Tibial nerve (tissue), 4 donors: ENCODE measurements around the gene ECD. TPM values are rescaled to one million over a fixed set of nuclear protein-coding genes. Genes with fewer than 3 reads are reported as not detected.

Source experiments
- DNase-seq, 2 donors: peaks; one replicate each; pipeline ENCODE4 v3.0.0-alpha.2; 2019; ENCODE audit warnings: low spot score in 2 of 2
- H3K27ac ChIP-seq, 4 donors: fragments of 200-600 bp; sonication (generic) in 3 of 4; one replicate each; pipeline ENCODE4 v1.5.1; 2017 to 2019; ENCODE audit warnings: mild to moderate bottlenecking in 1 of 4
- H3K27me3 ChIP-seq, 2 donors: fragments of 200-600 bp; sonication (generic) in 1 of 2; one replicate each; pipeline versions ENCODE4 v1.5.1 to v1.6.0; 2017 to 2019
- H3K36me3 ChIP-seq, 3 donors: fragments of 200-600 bp; sonication (generic); one replicate each; pipeline ENCODE4 v1.5.1; 2018 to 2019
- H3K4me1 ChIP-seq, 4 donors: fragments of 200-600 bp; sonication (generic) in 3 of 4; one replicate each; pipeline ENCODE4 v1.5.1; 2017 to 2019
- H3K4me3 ChIP-seq, 4 donors: fragments of 200-600 bp; sonication (generic) in 3 of 4; one replicate each; pipeline ENCODE4 v1.5.1; 2017 to 2019; ENCODE audit warnings: mild to moderate bottlenecking in 1 of 4, moderate library complexity in 1 of 4
- H3K9me3 ChIP-seq, 4 donors: fragments of 200-600 bp; sonication (generic) in 3 of 4; one replicate each; pipeline ENCODE4 v1.5.1; 2017 to 2019
- EP300 ChIP-seq, 2 donors: sonication (generic); formaldehyde crosslinking; IDR thresholded peaks; one replicate each; pipeline ENCODE4 v1.6.1; 2017; ENCODE audit warnings: antibody characterized with exemption in 2 of 2, mild to moderate bottlenecking in 1 of 2
- POLR2A ChIP-seq, 2 donors: fragments of 450-650 bp; IDR thresholded peaks; one replicate each; pipeline ENCODE4 v1.6.1; 2017; ENCODE audit warnings: antibody characterized with exemption in 2 of 2, mild to moderate bottlenecking in 2 of 2, moderate library complexity in 2 of 2
- WGBS, 2 donors: methylation state at CpG; one replicate each; pipeline ENCODE4 v1.1.5; 2018; 5-methylcytosine and 5-hydroxymethylcytosine counted together
- total RNA-seq, 4 donors: library from RNA; depleted of rRNA; stranded (reverse); fragments of >200 nt; gene quantifications; one replicate each; pipeline ENCODE4 v1.1.0, GENCODE V29; 2016
- TF ChIP-seq, protein P1 (sequence below), 5 experiments: fragments of 200-600 bp in 3 of 5; fragments of 450-650 bp in 2 of 5; sonication (generic) in 3 of 5; IDR thresholded peaks; one replicate each; pipeline ENCODE4 v1.5.1; 2016 to 2019; ENCODE audit warnings: antibody characterized with exemption in 5 of 5, mild to moderate bottlenecking in 3 of 5, moderate library complexity in 2 of 5

ECD gene
- total RNA-seq, 4 donors from 2014 or later: 28.2 to 40.8 (median 29.7) TPM

DNA sequence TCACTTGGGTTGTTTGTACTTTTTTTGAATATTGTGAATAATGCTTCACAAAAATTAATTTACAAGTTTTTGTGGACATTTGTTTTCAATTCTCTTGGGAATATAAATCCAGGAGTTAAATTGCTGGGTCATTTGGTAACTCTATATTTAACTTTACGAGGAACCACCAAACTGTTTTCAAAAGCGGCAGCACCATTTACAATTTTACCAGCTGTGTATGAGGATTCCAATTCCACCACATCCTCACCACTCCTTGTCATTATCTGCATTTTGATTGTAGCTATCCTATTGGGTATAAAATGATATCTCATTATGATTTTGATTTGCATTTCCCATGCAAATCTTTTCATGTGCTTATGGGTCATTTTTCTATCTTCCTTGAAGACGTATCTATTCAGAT, 61.5 kb downstream of the ECD start:
- Histone ChIP-seq H3K4me3 (no peak overlapping the region), H3K36me3 (peaks cover 0 to 9% (median 0%) of the 10 kb centered on the region in 3 donors), H3K27me3 (no peaks in the 10 kb centered on the region), H3K4me1 (peaks cover 0 to 6% (median 0%) of the 10 kb centered on the region in 4 donors), H3K27ac (no peak overlapping the region), H3K9me3 (no peaks in the 10 kb centered on the region)
- no peak for DNase-seq
- whole genome bisulfite sequencing, 2 donors: 89 to 94% methylated on average over 3 of the region's 3 CpGs
- TF ChIP-seq, protein P1, sequence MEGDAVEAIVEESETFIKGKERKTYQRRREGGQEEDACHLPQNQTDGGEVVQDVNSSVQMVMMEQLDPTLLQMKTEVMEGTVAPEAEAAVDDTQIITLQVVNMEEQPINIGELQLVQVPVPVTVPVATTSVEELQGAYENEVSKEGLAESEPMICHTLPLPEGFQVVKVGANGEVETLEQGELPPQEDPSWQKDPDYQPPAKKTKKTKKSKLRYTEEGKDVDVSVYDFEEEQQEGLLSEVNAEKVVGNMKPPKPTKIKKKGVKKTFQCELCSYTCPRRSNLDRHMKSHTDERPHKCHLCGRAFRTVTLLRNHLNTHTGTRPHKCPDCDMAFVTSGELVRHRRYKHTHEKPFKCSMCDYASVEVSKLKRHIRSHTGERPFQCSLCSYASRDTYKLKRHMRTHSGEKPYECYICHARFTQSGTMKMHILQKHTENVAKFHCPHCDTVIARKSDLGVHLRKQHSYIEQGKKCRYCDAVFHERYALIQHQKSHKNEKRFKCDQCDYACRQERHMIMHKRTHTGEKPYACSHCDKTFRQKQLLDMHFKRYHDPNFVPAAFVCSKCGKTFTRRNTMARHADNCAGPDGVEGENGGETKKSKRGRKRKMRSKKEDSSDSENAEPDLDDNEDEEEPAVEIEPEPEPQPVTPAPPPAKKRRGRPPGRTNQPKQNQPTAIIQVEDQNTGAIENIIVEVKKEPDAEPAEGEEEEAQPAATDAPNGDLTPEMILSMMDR (IDR thresholded peaks at IDR 0.05): no peak
- TF ChIP-seq POLR2A (IDR thresholded peaks at IDR 0.05) (no peak), EP300 (IDR thresholded peaks at IDR 0.05) (no peak)

DNA sequence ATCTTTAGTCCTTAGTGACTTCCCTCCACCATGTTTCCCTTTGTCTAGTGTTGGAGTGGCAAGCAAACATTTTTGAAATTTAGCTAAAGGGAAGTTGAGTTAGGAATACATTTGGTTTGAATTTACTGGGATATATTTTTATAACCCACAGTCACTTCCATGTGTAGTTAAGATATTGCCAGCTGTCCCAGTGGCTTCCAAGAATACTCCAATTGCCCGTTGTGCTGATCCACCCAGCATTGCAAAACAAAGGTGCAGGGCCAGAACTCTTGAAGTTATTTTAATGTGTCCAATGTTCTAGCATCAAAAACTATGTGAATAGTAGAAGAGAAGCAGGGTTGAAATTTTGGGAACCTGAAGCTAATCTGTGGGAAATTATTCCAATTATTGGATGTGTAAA, 68.7 kb downstream of the ECD start:
- H3K27me3 ChIP-seq: no peaks in the 10 kb centered on the region
- H3K9me3 ChIP-seq: no peaks in the 10 kb centered on the region
- H3K4me3 ChIP-seq: no peak overlapping the region
- H3K4me1 ChIP-seq: peaks cover 0 to 15% (median 8%) of the 10 kb centered on the region in 4 donors
- WGBS, 2 donors: 62 to 65% methylated on average over 1 of the region's 1 CpG
- H3K27ac ChIP-seq: no peak overlapping the region
- no peak for TF ChIP-seq POLR2A (IDR thresholded peaks at IDR 0.05)
- TF ChIP-seq, protein P1 (IDR thresholded peaks at IDR 0.05): no peak
- no peak for TF ChIP-seq EP300 (IDR thresholded peaks at IDR 0.05)
- DNase-seq: peak in 1 of 2 donors; percentile 24
- peaks cover 0 to 20% (median 0%) of the 10 kb centered on the region in 3 donors for H3K36me3 ChIP-seq

DNA sequence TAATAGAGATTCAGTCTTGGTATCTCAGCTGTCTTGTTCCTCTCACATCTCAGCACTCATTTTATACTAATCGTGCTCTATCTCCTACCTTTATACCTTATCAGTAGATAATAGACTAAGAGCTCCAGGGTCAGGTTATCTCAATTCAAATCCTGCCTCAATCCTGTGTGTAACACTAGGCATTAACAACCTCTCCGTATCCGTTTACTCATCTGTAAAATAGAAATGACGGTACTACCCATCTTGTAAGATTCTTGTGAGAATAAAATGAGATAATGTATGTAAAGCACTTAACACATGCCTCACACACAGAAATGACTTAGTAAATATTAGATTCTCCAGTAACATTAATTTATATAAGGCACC, 70.5 kb downstream of the ECD start:
- peaks cover 0 to 11% (median 0%) of the 10 kb centered on the region in 3 donors for H3K36me3 ChIP-seq
- TF ChIP-seq POLR2A (IDR thresholded peaks at IDR 0.05): no peak
- TF ChIP-seq EP300 (IDR thresholded peaks at IDR 0.05): no peak
- peak overlapping the region; percentile 88 to 99 (median 98) for H3K27ac ChIP-seq
- no peaks in the 10 kb centered on the region for H3K9me3 ChIP-seq
- no peak for DNase-seq
- peaks cover 0 to 24% (median 8%) of the 10 kb centered on the region in 4 donors for H3K4me1 ChIP-seq
- WGBS, 2 donors: 48 to 52% methylated on average over 4 of the region's 4 CpGs
- H3K4me3 ChIP-seq: peak overlapping the region; percentile 68 to 96 (median 84)
- no peaks in the 10 kb centered on the region for H3K27me3 ChIP-seq

DNA sequence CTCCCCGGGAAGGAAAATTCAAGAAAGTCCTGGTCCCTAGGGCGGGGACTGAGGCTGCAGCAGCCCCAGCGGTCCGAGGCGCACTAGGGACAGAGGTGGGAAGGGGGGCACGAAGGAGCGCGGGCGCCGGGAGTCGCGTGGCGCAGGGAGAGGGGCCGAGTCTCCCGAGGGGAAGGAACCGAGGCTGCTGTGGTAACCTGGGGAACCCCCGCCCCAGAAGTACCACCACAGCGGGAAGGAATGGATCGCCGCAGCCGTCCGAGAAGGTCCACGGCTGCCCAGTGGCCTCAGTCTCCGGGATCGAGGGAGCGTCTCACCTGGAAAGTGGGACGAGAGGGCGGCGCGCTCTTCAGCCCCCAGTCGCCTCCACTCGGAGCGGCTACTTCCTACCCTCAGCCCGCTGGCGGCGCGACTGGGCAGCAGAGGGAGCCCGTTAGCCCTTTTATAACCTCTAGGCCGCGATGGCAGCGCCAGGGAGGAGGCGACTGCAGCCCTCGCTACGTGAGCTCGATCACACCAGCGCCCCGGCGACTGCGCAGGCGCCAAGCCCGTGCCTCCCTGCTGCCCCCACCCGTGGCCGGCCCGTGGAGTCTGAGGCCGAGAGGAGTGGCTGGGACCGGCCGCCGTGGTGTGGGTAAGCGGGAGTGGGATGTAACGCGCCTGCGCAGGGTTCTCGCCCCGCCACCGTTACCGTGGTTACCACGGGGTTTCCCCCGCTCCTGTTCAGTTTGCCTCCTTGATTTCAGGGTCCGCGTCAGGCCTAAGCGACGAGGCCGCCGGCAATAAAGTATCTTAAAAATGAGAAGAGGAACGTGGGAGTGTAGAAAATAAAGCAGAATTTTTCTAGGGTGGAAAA, 71.1 kb downstream of the ECD start, which contains the start of gene P4HA1:
Gene P4HA1 (minus strand): TSS at position 418 of the 856 bp plus-strand sequence. CDS start 21,983 bp downstream, outside the sequence.
- TF ChIP-seq EP300 (IDR thresholded peaks at IDR 0.05): peak; percentile 80 to 100
- TF ChIP-seq POLR2A (IDR thresholded peaks at IDR 0.05): peak; percentile 91 to 95
- TF ChIP-seq, protein P1 (IDR thresholded peaks at IDR 0.05): peak; percentile 61 to 90 (median 79)
- peak; percentile 96 to 98 for DNase-seq
- H3K4me3 ChIP-seq: peak within 1 kb of the TSS; percentile 68 to 96 (median 84)
- no peaks in the 10 kb centered on the region for H3K27me3 ChIP-seq
- H3K36me3 ChIP-seq: peaks cover 0 to 11% (median 0%) of the 10 kb centered on the region in 3 donors
- H3K9me3 ChIP-seq: no peaks in the 10 kb centered on the region
- H3K27ac ChIP-seq: peak within 1 kb of the TSS; percentile 88 to 99 (median 98)
- peaks cover 0 to 24% (median 8%) of the 10 kb centered on the region in 4 donors for H3K4me1 ChIP-seq
- 0% methylated on average over 69 to 75 of the region's 75 CpGs for WGBS, 2 donors

DNA sequence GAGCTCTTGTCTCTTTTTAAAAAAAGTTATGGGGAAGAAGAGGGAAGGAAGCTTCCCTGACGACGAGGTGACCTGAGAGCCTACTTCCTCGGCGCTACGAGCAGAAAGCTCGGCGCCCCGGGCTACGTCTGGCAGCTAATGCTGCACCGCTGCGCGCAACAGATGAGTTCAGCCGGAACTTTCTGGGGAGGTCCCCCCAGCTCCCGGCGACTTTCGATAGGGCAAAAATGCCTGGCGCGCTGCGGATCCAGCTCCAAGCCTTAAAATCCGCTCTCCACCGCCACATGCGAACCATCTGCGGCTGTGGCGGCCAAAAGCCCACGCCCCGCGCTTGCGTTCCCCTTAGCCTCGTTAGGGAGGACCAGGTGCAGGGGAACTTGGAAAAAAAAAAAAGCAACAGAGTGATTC, 71.8 kb downstream of the ECD start:
- H3K27ac ChIP-seq: peak overlapping the region; percentile 88 to 99 (median 98)
- TF ChIP-seq POLR2A (IDR thresholded peaks at IDR 0.05) (no peak), EP300 (IDR thresholded peaks at IDR 0.05) (no peak)
- TF ChIP-seq, protein P1 (IDR thresholded peaks at IDR 0.05): no peak
- DNase-seq: peak; percentile 41
- 0 to 1% methylated on average over 27 to 28 of the region's 29 CpGs for WGBS, 2 donors
- peak overlapping the region; percentile 68 to 96 (median 84) for H3K4me3 ChIP-seq
- H3K27me3 ChIP-seq: no peaks in the 10 kb centered on the region
- peaks cover 0 to 11% (median 0%) of the 10 kb centered on the region in 3 donors for H3K36me3 ChIP-seq
- H3K9me3 ChIP-seq: no peaks in the 10 kb centered on the region
- peaks cover 0 to 24% (median 8%) of the 10 kb centered on the region in 4 donors for H3K4me1 ChIP-seq
